AG04449 (cell line): ENCODE measurements around the gene NFIA.
"Not testable (repeated sequence)": the region's sequence is repeated elsewhere in the genome, so short reads cannot be mapped to it uniquely, and the experiment has no call there.

ENCODE experiments used
- CTCF ChIA-PET: fragments of 350-600 bp; formaldehyde crosslinking; extraction: SDS; loops from one replicate; lab custom pipeline; 2021; ENCODE audit warnings: antibody characterized with exemption; lab: Yijun Ruan, JAX
- POLR2A ChIA-PET: fragments of 400-600, 350-600 bp; formaldehyde crosslinking; extraction: SDS; loops from one replicate; lab custom pipeline; 2020; ENCODE audit warnings: antibody characterized with exemption, inconsistent platforms; lab: Yijun Ruan, JAX
- DNase-seq: peaks from one replicate; pipeline ENCODE4 v3.0.0-alpha.2; 2010; ENCODE audit warnings: low read depth, low spot score
- H3K4me3 ChIP-seq: 2 replicates; pipeline ENCODE4 v1.5.1; 2011; ENCODE audit warnings: low read depth, mild to moderate bottlenecking, control low read depth, low read length
- CTCF ChIP-seq: IDR thresholded peaks from one replicate; pipeline ENCODE4 v1.5.1; 2011; ENCODE audit warnings: mild to moderate bottlenecking, moderate library complexity, low read length, control low read depth, inconsistent platforms; ENCODE audit not compliant: insufficient read depth; ENCODE audit errors: missing control alignments

Gene NFIA

GRCh38 chr1:61123326-61123725, 41.0 kb downstream of the NFIA start:
- no peak for DNase-seq
- no peak overlapping the region for H3K4me3 ChIP-seq
- no peak for TF ChIP-seq CTCF
- ChIA-PET POLR2A (no interaction called here), CTCF (no interaction called here)

- no peak for DNase-seq
- H3K4me3 ChIP-seq = no peak overlapping the region
- ChIA-PET POLR2A (no interaction called here), CTCF (no interaction called here)
- TF ChIP-seq CTCF = no peak
These were observed 41.7 kb downstream of the NFIA start for GRCh38 chr1:61124078-61124477.

GRCh38 chr1:61124696-61125095, 42.3 kb downstream of the NFIA start:
- no peak for DNase-seq
- ChIA-PET CTCF (no interaction called here), POLR2A (no interaction called here)
- H3K4me3 ChIP-seq = no peak overlapping the region
- TF ChIP-seq CTCF = no peak

GRCh38 chr1:61125263-61125662, 42.9 kb downstream of the NFIA start:
- POLR2A ChIA-PET = no interaction called here
- CTCF ChIA-PET = no interaction called here
- no peak for TF ChIP-seq CTCF
- no peak overlapping the region for H3K4me3 ChIP-seq
- no peak for DNase-seq

GRCh38 chr1:61125895-61126294, 43.5 kb downstream of the NFIA start:
- DNase-seq = no peak
- no peak for TF ChIP-seq CTCF
- ChIA-PET POLR2A (no interaction called here), CTCF (no interaction called here)
- no peak overlapping the region for H3K4me3 ChIP-seq

- CTCF ChIA-PET, H3K4me3 ChIP-seq, DNase-seq: not testable (repeated sequence)
- POLR2A ChIA-PET = interaction anchor here (0.6 kb wide), 1 partner anchor 31 kb away, joined by 3 read pairs; no protein-coding TSS in a partner anchor
These were observed 44.5 kb downstream of the NFIA start for GRCh38 chr1:61126843-61127242.

GRCh38 chr1:61130338-61131000, 48.1 kb downstream of the NFIA start:
- DNase-seq = no peak
- no peak for TF ChIP-seq CTCF
- POLR2A ChIA-PET = no interaction called here
- CTCF ChIA-PET = interaction anchor here (1.0 to 1.2 kb wide), 2 partner anchors 33 to 48 kb away, joined by 3 read pairs; no protein-coding TSS in a partner anchor
- no peak overlapping the region for H3K4me3 ChIP-seq
